HepG2 (cell line): ENCODE data around the gene BIRC6. TPM values are rescaled to one million over a fixed set of nuclear protein-coding genes. Genes with fewer than 3 reads are reported as not detected.

Experiments
- ATAC-seq: fragments of 200-7000 bp; cut with Tn5 transposase; 3 replicates; pipeline ENCODE4 v1.9.1; 2020; ENCODE audit warnings: mild to moderate bottlenecking, moderate library complexity
- BruUV-seq: library from RNA; stranded (reverse); fragments of 400-500 nt; replicated peaks from 2 replicates; lab custom pipeline; 2021; lab: Mats Ljungman, UMichigan
- CTCF ChIA-PET: fragments of 300-600 bp; formaldehyde crosslinking; extraction: SDS; loops from one replicate; lab custom pipeline; 2021; ENCODE audit warnings: low total read pairs, inconsistent platforms, low intra/inter-chr PET ratio; lab: Yijun Ruan, JAX
- POLR2A ChIA-PET: fragments of 350-600 bp; sonication (Branson Sonifier 250); formaldehyde crosslinking; loops from one replicate; lab custom pipeline; 2020; ENCODE audit warnings: antibody characterized with exemption, inconsistent platforms; lab: Yijun Ruan, JAX
- DNase-seq: peaks from one replicate; pipeline ENCODE4 v3.0.0-alpha.2; 2015; ENCODE audit warnings: low spot score
- FAIRE-seq: peaks from 3 replicates; lab custom pipeline; 2011; peaks lifted over from hg19 to GRCh38; lab: Jason Lieb, UNC
- H2AFZ ChIP-seq: one replicate; pipeline ENCODE4 v1.6.1; 2011; ENCODE audit warnings: low read length, inconsistent platforms
- H3K27ac ChIP-seq: fragments of 300-600 bp; 3 replicates; pipeline ENCODE4 v1.8.0; 2011; ENCODE audit warnings: mixed run types, mild to moderate bottlenecking, mixed read lengths, low read length, inconsistent platforms; ENCODE audit not compliant: insufficient read depth; ENCODE audit errors: extremely low read length
- H3K27me3 ChIP-seq, 2 experiments: fragments of 200-600 bp in 1 of 2; 2 replicates in 1 of 2; 3 replicates in 1 of 2; pipeline versions ENCODE4 v1.6.0 to v1.8.0; 2011; ENCODE audit warnings: low read length in 2 of 2, mild to moderate bottlenecking in 2 of 2, moderate library complexity in 2 of 2, inconsistent platforms in 1 of 2; ENCODE audit not compliant: insufficient read depth in 2 of 2, control insufficient read depth in 1 of 2
- H3K36me3 ChIP-seq, 2 experiments: fragments of 200-600 bp in 1 of 2; replicated peaks in 1 of 2; 2 replicates in 1 of 2; 3 replicates in 1 of 2; pipeline versions ENCODE4 v1.5.1 to v1.8.0; 2011; ENCODE audit warnings: low read length in 2 of 2, inconsistent platforms in 1 of 2; ENCODE audit not compliant: insufficient read depth in 2 of 2, control insufficient read depth in 1 of 2
- H3K4me1 ChIP-seq: 2 replicates; pipeline ENCODE4 v1.5.1; 2012; ENCODE audit warnings: low read length, inconsistent platforms; ENCODE audit not compliant: insufficient read depth
- H3K4me2 ChIP-seq: 2 replicates; pipeline ENCODE4 v1.6.0; 2011; ENCODE audit warnings: low read depth, low read length, inconsistent platforms
- H3K4me3 ChIP-seq, 3 experiments: fragments of 200-600 bp in 1 of 3; sonication (generic), shearing (Covaris generic) in 1 of 3; replicated peaks in 1 of 3; 2 replicates each; pipeline ENCODE4 v1.5.1; 2011 to 2016; ENCODE audit warnings: low read length in 3 of 3, inconsistent platforms in 2 of 3, low read depth in 2 of 3, mild to moderate bottlenecking in 2 of 3, control low read depth in 1 of 3, mixed read lengths in 1 of 3; ENCODE audit not compliant: insufficient read depth in 1 of 3
- H3K79me2 ChIP-seq: one replicate; pipeline ENCODE4 v1.6.1; 2011; ENCODE audit warnings: low read length, inconsistent platforms; ENCODE audit not compliant: insufficient read depth
- H3K9ac ChIP-seq: 2 replicates; pipeline ENCODE4 v1.6.0; 2011; ENCODE audit warnings: mild to moderate bottlenecking, low read depth, low read length, inconsistent platforms; ENCODE audit not compliant: insufficient read depth
- H3K9me3 ChIP-seq: 2 replicates; pipeline ENCODE4 v1.5.1; 2012; ENCODE audit warnings: mild to moderate bottlenecking, low read length
- H4K20me1 ChIP-seq: 2 replicates; pipeline ENCODE4 v1.6.0; 2011; ENCODE audit warnings: inconsistent platforms, mild to moderate bottlenecking, low read length, moderate library complexity; ENCODE audit not compliant: insufficient read depth
- KMT2B ChIP-seq: IDR thresholded peaks from 2 replicates; pipeline ENCODE4 v1.6.1; 2016; ENCODE audit warnings: missing genetic modification reagents, missing compliant biosample characterization
- MXD4 ChIP-seq: IDR thresholded peaks from 2 replicates; pipeline ENCODE4 v1.6.1; 2016; ENCODE audit warnings: mild to moderate bottlenecking, missing biosample characterization, missing genetic modification reagents
- RAD51 ChIP-seq: fragments of 450-650 bp; IDR thresholded peaks from 2 replicates; pipeline ENCODE4 v1.6.1; 2016; ENCODE audit warnings: borderline replicate concordance
- ZMYM2 ChIP-seq: sonication (generic); formaldehyde crosslinking; IDR thresholded peaks from 2 replicates; pipeline ENCODE4 v1.8.0; 2022; ENCODE audit warnings: mild to moderate bottlenecking, missing genetic modification reagents
- ZNF230 ChIP-seq: sonication (generic); formaldehyde crosslinking; IDR thresholded peaks from 2 replicates; pipeline ENCODE4 v1.4.0; 2020; ENCODE audit warnings: mild to moderate bottlenecking, missing genetic modification reagents
- ZNF616 ChIP-seq: sonication (generic); formaldehyde crosslinking; IDR thresholded peaks from 2 replicates; pipeline ENCODE4 v1.5.0; 2020; ENCODE audit warnings: low read depth, mild to moderate bottlenecking, missing genetic modification reagents
- in situ Hi-C: cut with HindIII; loops from 2 replicates; pipeline ENCODE4 v1.10.0; 2017; ENCODE audit warnings: low pct_unique_long_range_greater_than_20kb; ENCODE audit not compliant: extremely low pct_ligation_motif_present
- intact Hi-C: fragments of 100-400 bp; cut with micrococcal nuclease; formaldehyde crosslinking; loops from one replicate; pipeline ENCODE4 v1.10.0; 2022; ENCODE audit not compliant: unreplicated experiment
- polyA plus RNA-seq, 8 experiments: library from polyadenylated mRNA; depleted of rRNA in 3 of 8; stranded (reverse) in 7 of 8; unstranded in 1 of 8; fragments of >200 nt; fragmentation: Illumina TruSeq in 4 of 8; extraction: Trizol in 4 of 8; gene quantifications; 2 replicates each; pipeline versions ENCODE4 v1.2.1 to v1.2.3, GENCODE V29; 2011 to 2016; ENCODE audit warnings: low read depth in 4 of 8, missing spikeins in 1 of 8, mixed read lengths in 1 of 8; ENCODE audit not compliant: insufficient read depth in 1 of 8
- total RNA-seq, 5 experiments: library from RNA; depleted of rRNA; stranded (reverse); fragments of >200 nt; fragmentation: Illumina TruSeq; extraction: Trizol; gene quantifications; 2 replicates each; pipeline ENCODE4 v1.2.3, GENCODE V29; 2016; ENCODE audit warnings: low read depth in 1 of 5
- TF ChIP-seq, protein P1 (sequence below): sonication (generic); formaldehyde crosslinking; IDR thresholded peaks from 2 replicates; pipeline ENCODE4 v1.5.1; 2020; ENCODE audit warnings: mild to moderate bottlenecking, moderate library complexity, missing genetic modification reagents
- TF ChIP-seq, protein P2 (sequence below): sonication (generic); formaldehyde crosslinking; IDR thresholded peaks from one replicate; pipeline ENCODE4 v1.5.1; 2020; ENCODE audit warnings: mild to moderate bottlenecking, missing genetic modification reagents; ENCODE audit errors: not compliant biosample characterization

Gene BIRC6
- total and polyA plus RNA-seq, 2 of the 13 experiments (the other 11 are each of a cell fraction or from before 2014, with no cell fraction given) = 65.6 to 120 TPM

DNA sequence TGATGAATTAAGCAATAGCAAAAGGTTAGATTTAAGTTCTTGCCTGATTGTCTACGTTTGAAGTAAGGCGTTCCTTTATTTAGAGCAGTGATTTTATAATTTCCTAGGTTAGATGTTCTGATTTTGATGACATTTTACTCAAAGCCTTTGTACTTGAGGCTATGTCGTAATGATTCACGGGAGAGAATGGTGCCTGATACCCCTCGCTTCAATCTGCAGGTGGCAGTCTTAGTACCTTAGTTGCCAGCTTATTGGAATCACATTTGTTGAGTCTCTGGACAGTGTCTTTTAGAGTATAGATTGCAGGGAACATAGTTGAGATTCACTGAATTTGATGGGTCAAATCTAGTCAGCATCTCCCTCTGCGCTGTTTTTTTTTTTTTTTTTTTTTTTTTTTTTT lies 89.5 kb downstream of the BIRC6 start (continued):
- TF ChIP-seq MXD4 (CRISPR knock-in tag) = no peak
- TF ChIP-seq, all 625 proteins: peak for 6

DNA sequence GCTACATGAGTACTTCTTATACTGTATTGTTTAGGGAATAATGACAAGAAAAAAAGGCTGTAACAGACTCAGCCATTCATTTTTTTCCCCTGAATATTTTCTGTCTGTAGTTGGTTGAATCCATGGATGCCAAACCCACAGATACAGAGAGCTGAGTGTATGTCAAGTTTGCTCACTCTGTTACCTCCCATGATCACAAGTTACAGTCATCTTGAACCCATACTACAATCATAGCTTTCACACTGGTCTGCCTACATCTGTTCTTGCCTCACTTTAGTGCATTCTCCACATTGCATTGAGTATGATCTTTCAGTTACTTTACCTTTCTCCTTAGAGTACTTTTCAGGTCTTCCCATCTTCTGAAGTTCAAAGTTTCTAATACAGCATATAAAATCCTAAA lies 94.0 kb downstream of the BIRC6 start:
- Histone ChIP-seq H2AFZ (no peak overlapping the region), H3K79me2 (no peaks in the 10 kb centered on the region), H3K4me1 (peaks cover 21% of the 10 kb centered on the region), H3K27me3 (no peaks in the 10 kb centered on the region), H3K9ac (no peak overlapping the region), H4K20me1 (no peaks in the 10 kb centered on the region), H3K27ac (no peak overlapping the region), H3K36me3 (peaks cover 7 to 44% of the 10 kb centered on the region in 2 experiments), H3K4me2 (no peak overlapping the region), H3K9me3 (no peaks in the 10 kb centered on the region), H3K4me3 (no peak overlapping the region)
- intact Hi-C loops (no loop called here), in situ Hi-C loops (no loop called here)
- POLR2A ChIA-PET = no interaction called here
- BruUV-seq = no TSS peak
- DNase-seq (no peak), FAIRE-seq (no peak), ATAC-seq (peak; percentile 27; the same call in 2 of the 3 replicates)
- TF ChIP-seq ZMYM2 (CRISPR knock-in tag) (no peak), ZNF616 (CRISPR knock-in tag) (no peak), RAD51 (no peak), ZNF230 (CRISPR knock-in tag) (no peak), KMT2B (CRISPR knock-in tag) (no peak)
- TF ChIP-seq, protein P1, sequence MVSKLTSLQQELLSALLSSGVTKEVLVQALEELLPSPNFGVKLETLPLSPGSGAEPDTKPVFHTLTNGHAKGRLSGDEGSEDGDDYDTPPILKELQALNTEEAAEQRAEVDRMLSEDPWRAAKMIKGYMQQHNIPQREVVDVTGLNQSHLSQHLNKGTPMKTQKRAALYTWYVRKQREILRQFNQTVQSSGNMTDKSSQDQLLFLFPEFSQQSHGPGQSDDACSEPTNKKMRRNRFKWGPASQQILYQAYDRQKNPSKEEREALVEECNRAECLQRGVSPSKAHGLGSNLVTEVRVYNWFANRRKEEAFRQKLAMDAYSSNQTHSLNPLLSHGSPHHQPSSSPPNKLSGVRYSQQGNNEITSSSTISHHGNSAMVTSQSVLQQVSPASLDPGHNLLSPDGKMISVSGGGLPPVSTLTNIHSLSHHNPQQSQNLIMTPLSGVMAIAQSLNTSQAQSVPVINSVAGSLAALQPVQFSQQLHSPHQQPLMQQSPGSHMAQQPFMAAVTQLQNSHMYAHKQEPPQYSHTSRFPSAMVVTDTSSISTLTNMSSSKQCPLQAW = no peak
- TF ChIP-seq, protein P2, sequence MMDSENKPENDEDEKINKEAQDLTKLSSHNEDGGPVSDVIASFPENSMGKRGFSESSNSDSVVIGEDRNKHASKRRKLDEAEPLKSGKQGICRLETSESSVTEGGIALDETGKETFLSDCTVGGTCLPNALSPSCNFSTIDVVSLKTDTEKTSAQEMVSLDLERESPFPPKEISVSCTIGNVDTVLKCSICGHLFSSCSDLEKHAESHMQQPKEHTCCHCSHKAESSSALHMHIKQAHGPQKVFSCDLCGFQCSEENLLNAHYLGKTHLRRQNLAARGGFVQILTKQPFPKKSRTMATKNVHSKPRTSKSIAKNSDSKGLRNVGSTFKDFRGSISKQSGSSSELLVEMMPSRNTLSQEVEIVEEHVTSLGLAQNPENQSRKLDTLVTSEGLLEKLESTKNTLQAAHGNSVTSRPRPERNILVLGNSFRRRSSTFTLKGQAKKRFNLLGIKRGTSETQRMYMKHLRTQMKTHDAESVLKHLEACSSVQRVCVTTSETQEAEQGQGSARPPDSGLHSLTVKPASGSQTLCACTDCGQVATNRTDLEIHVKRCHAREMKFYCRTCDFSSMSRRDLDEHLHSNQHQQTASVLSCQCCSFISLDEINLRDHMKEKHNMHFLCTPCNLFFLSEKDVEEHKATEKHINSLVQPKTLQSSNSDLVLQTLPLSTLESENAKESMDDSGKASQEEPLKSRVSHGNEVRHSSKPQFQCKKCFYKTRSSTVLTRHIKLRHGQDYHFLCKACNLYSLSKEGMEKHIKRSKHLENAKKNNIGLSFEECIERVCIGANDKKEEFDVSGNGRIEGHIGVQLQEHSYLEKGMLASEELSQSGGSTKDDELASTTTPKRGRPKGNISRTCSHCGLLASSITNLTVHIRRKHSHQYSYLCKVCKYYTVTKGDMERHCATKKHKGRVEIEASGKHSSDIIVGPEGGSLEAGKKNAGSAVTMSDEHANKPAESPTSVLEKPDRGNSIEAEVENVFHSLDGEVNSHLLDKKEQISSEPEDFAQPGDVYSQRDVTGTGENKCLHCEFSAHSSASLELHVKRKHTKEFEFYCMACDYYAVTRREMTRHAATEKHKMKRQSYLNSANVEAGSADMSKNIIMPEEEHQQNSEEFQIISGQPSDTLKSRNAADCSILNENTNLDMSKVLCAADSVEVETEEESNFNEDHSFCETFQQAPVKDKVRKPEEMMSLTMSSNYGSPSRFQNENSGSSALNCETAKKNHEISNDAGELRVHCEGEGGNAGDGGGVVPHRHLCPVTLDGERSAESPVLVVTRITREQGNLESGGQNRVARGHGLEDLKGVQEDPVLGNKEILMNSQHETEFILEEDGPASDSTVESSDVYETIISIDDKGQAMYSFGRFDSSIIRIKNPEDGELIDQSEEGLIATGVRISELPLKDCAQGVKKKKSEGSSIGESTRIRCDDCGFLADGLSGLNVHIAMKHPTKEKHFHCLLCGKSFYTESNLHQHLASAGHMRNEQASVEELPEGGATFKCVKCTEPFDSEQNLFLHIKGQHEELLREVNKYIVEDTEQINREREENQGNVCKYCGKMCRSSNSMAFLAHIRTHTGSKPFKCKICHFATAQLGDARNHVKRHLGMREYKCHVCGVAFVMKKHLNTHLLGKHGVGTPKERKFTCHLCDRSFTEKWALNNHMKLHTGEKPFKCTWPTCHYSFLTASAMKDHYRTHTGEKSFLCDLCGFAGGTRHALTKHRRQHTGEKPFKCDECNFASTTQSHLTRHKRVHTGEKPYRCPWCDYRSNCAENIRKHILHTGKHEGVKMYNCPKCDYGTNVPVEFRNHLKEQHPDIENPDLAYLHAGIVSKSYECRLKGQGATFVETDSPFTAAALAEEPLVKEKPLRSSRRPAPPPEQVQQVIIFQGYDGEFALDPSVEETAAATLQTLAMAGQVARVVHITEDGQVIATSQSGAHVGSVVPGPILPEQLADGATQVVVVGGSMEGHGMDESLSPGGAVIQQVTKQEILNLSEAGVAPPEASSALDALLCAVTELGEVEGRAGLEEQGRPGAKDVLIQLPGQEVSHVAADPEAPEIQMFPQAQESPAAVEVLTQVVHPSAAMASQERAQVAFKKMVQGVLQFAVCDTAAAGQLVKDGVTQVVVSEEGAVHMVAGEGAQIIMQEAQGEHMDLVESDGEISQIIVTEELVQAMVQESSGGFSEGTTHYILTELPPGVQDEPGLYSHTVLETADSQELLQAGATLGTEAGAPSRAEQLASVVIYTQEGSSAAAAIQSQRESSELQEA (CRISPR knock-in tag) = no peak
- CTCF ChIA-PET = no interaction called here
